CD8-positive, alpha-beta memory T cell (primary cell): Measurements from ENCODE around the gene WWTR1. TPM values are rescaled to one million over a fixed set of nuclear protein-coding genes. Genes with fewer than 3 reads are reported as not detected.

Experiments
- CTCF ChIA-PET: fragments of 350-600 bp; sonication (Branson Sonifier 250); formaldehyde crosslinking; loops from one replicate; lab custom pipeline; 2021; ENCODE audit warnings: antibody characterized with exemption; lab: Charles Lee
- POLR2A ChIA-PET: fragments of 350-600 bp; sonication (Branson Sonifier 250); formaldehyde crosslinking; loops from one replicate; lab custom pipeline; 2021; ENCODE audit warnings: antibody characterized with exemption; lab: Charles Lee
- DNase-seq, 5 donors: peaks; one replicate each; pipeline versions ENCODE4 v3.0.0 to v3.0.0-alpha.2; 2020 to 2022; ENCODE audit warnings: mixed read lengths in 1 of 5
- H3K27ac ChIP-seq: one replicate; pipeline ENCODE4 v1.7.0; 2013; ENCODE audit warnings: low read depth, mild to moderate bottlenecking, low read length, moderate library complexity
- H3K27me3 ChIP-seq: 2 replicates; pipeline ENCODE4 v1.7.0; 2013; ENCODE audit warnings: low read length, mild to moderate bottlenecking; ENCODE audit not compliant: insufficient read depth, poor library complexity, severe bottlenecking
- H3K36me3 ChIP-seq: 2 replicates; pipeline ENCODE4 v1.7.0; 2013; ENCODE audit warnings: mild to moderate bottlenecking, low read length, moderate library complexity; ENCODE audit not compliant: insufficient read depth
- H3K4me1 ChIP-seq: 2 replicates; pipeline ENCODE4 v1.7.0; 2013; ENCODE audit warnings: mild to moderate bottlenecking, low read length, moderate library complexity; ENCODE audit not compliant: insufficient read depth
- H3K4me3 ChIP-seq: 2 replicates; pipeline ENCODE4 v1.7.0; 2013; ENCODE audit warnings: mild to moderate bottlenecking, low read length
- H3K9me3 ChIP-seq: 2 replicates; pipeline ENCODE4 v1.7.0; 2013; ENCODE audit warnings: mild to moderate bottlenecking, low read length
- H3K27ac Mint-ChIP-seq, 8 donors: one replicate each; pipeline ENCODE4 v1.8.0; 2020 to 2021; ENCODE audit warnings: mixed read lengths in 8 of 8, mild to moderate bottlenecking in 6 of 8, inconsistent platforms in 3 of 8, moderate library complexity in 3 of 8
- H3K27me3 Mint-ChIP-seq, 2 donors: one replicate each; pipeline ENCODE4 v1.8.0; 2020 to 2021; ENCODE audit warnings: mixed read lengths in 2 of 2, mild to moderate bottlenecking in 1 of 2, moderate library complexity in 1 of 2
- H3K36me3 Mint-ChIP-seq, 3 donors: one replicate each; pipeline ENCODE4 v1.8.0; 2020 to 2021; ENCODE audit warnings: mixed read lengths in 3 of 3, inconsistent platforms in 1 of 3, mild to moderate bottlenecking in 1 of 3
- H3K4me1 Mint-ChIP-seq, 3 donors: one replicate each; pipeline ENCODE4 v1.8.0; 2020 to 2021; ENCODE audit warnings: mixed read lengths in 3 of 3, inconsistent platforms in 1 of 3, mild to moderate bottlenecking in 1 of 3
- H3K4me3 Mint-ChIP-seq, 7 donors: one replicate each; pipeline ENCODE4 v1.8.0; 2020 to 2021; ENCODE audit warnings: mixed read lengths in 7 of 7, mild to moderate bottlenecking in 6 of 7, moderate library complexity in 4 of 7, inconsistent platforms in 2 of 7
- H3K9me3 Mint-ChIP-seq, 5 donors: one replicate each; pipeline ENCODE4 v1.8.0; 2020 to 2022; ENCODE audit warnings: mixed read lengths in 5 of 5, mild to moderate bottlenecking in 3 of 5, moderate library complexity in 2 of 5, inconsistent platforms in 1 of 5
- polyA plus RNA-seq: library from polyadenylated mRNA; unstranded; fragments of 300-500 nt; fragmentation: Illumina TruSeq; gene quantifications from one replicate; pipeline ENCODE4 v1.2.3, GENCODE V29; 2021
- total RNA-seq, 2 experiments: library from RNA; stranded (reverse); gene quantifications; one replicate each; pipeline ENCODE4 v1.2.3, GENCODE V29; 2021

Gene WWTR1
- total and polyA plus RNA-seq, 3 experiments from 2014 or later, result 0.60 to 1.9 (median 0.98) TPM

DNA sequence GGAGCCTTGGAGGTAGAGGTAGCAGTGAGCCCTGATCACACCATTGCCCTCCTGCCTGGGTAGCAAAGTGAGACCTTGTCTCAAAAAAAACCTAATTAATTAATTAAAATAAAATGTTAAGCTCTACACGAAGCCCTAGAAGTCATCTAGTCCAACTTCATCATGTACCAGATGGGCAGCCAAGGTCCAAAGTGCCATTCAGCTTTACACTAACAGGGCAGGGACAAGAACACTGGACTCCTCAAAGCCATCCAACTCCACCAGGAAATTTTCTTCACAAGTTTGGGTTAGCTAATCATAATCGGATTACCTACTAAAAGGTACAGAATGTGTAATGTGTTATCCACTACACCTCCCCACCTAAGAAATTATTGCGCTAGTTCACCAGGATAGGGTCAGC, 48.8 kb downstream of the WWTR1 start:
- no peak overlapping the region for H3K27ac ChIP-seq
- Mint-ChIP-seq H3K27me3 (peaks cover 0 to 6% of the 10 kb centered on the region in 2 donors), H3K27ac (peak overlapping the region in 1 of 8 donors; percentile 25), H3K4me3 (no peak overlapping the region), H3K4me1 (peaks cover 0 to 5% (median 5%) of the 10 kb centered on the region in 3 donors), H3K9me3 (no peaks in the 10 kb centered on the region), H3K36me3 (no peaks in the 10 kb centered on the region)
- no peaks in the 10 kb centered on the region for H3K27me3 ChIP-seq
- no peak overlapping the region for H3K4me3 ChIP-seq
- H3K36me3 ChIP-seq, result no peaks in the 10 kb centered on the region
- H3K4me1 ChIP-seq, result no peaks in the 10 kb centered on the region
- ChIA-PET CTCF (no interaction called here), POLR2A (no interaction called here)
- DNase-seq, result no peak
- H3K9me3 ChIP-seq, result no peaks in the 10 kb centered on the region

DNA sequence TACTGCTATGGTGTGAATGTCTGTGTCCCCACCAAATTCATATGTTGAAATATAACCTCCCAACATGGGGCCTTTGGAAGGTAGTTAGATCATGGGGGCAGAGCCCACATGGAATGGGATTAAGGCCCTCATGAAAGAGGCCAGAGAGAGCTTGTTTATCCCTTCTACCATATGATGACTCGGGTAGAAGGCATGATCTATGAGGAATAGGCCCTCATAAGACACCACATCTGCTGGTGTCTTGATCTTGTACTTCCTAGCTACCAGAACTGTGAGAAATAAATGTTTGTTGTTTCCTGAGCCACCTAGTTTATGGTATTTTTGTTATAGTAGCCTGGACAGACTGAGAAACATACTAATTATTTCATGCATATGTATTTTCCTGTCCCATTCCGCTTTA, 51.9 kb downstream of the WWTR1 start:
- Mint-ChIP-seq H3K27me3 (no peaks in the 10 kb centered on the region), H3K4me1 (peaks cover 0 to 5% (median 5%) of the 10 kb centered on the region in 3 donors), H3K9me3 (no peaks in the 10 kb centered on the region), H3K36me3 (no peaks in the 10 kb centered on the region), H3K27ac (no peak overlapping the region), H3K4me3 (no peak overlapping the region)
- POLR2A ChIA-PET, result no interaction called here
- H3K27ac ChIP-seq, result no peak overlapping the region
- no peaks in the 10 kb centered on the region for H3K27me3 ChIP-seq
- DNase-seq, result no peak
- H3K4me1 ChIP-seq, result no peaks in the 10 kb centered on the region
- no peak overlapping the region for H3K4me3 ChIP-seq
- H3K9me3 ChIP-seq, result no peaks in the 10 kb centered on the region
- H3K36me3 ChIP-seq, result no peaks in the 10 kb centered on the region
- CTCF ChIA-PET, result no interaction called here

DNA sequence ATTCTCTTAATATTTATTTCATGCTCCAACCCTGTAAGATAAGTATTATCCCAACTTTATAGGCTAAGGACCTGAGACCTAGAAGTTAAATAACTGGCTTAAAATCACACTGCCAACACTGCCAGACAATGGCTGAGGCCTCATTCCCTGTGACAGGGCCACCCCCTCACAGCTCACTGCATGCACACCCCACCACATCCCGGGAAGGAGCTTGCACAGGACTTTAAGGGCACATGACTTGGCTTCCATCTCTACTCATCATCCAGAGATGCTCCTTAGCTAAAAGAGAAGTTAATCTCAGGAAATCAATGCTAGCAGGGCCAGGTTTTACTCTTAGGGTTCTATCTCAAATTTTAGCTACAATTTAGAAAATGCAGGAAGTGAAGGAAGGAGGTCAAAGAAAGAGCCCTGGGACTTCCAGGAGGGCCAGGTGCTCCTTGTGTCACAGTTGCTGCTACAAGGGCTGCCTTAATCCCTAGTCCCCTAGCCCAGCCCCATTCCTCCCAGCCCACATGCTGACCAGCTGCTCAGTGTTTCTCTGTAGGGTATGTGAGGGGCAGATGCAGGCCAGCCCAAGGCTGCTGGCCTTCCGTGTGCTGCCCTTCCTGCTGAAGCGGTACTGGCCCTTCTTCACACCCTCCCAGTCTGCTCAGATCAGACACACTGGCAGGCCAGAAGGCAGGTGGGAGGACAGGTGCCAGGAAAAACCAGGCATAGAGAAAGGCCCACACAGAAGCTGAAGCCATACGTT, 53.5 kb downstream of the WWTR1 start:
- no peaks in the 10 kb centered on the region for H3K9me3 ChIP-seq
- Mint-ChIP-seq H3K9me3 (no peaks in the 10 kb centered on the region), H3K36me3 (no peaks in the 10 kb centered on the region), H3K4me3 (peak overlapping the region in 1 of 7 donors; percentile 38), H3K27me3 (no peaks in the 10 kb centered on the region), H3K27ac (peak overlapping the region in 1 of 8 donors; percentile 39), H3K4me1 (no peaks in the 10 kb centered on the region)
- no peak overlapping the region for H3K27ac ChIP-seq
- no peaks in the 10 kb centered on the region for H3K4me1 ChIP-seq
- ChIA-PET CTCF (no interaction called here), POLR2A (no interaction called here)
- no peak overlapping the region for H3K4me3 ChIP-seq
- H3K36me3 ChIP-seq, result no peaks in the 10 kb centered on the region
- H3K27me3 ChIP-seq, result no peaks in the 10 kb centered on the region
- no peak for DNase-seq

DNA sequence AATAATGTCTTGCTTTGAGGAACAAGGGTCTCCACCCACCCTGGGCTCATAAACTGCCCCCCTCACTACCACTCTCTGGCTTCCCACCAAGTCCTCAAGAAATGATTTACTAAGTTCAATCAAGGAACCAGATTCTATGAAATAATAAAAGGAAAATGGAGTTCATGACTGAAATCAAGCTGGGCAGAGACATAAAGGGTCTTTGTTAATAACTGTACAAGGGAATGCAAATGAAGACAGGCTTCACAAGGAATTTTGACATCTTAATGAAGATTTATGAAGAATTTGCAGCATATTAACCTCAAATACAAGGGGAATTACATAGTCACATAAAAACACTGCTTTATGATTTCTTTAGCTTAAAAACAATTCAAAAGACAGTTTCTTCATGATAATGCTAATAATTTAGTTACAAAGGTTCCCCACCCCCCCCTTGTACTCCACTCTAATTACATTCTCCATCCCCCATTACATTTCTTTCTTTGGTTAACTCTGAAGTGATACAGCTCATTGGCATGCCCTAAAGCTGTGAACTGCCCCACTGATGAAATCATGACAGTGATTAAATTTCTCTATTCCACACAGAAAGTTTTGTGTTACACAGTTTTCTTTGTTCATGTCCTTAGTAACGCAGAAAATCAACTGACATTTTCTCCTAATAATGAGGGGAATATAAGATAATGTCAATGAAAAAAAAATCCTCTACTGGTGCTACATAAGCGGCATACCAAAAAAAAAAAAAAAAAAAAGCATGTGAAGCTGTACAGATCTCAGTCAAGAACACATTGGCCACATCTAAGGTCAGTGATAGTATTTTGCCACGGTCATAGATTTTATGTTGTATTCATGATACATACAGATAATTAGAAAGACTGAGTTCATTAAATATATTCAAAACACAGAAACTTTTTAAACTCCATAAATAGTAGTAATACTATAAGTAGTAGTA, 54.4 kb downstream of the WWTR1 start:
- Histone ChIP-seq H3K4me1 (no peaks in the 10 kb centered on the region), H3K9me3 (no peaks in the 10 kb centered on the region), H3K27me3 (no peaks in the 10 kb centered on the region), H3K36me3 (no peaks in the 10 kb centered on the region), H3K27ac (no peak overlapping the region), H3K4me3 (no peak overlapping the region)
- Mint-ChIP-seq H3K27ac (no peak overlapping the region), H3K36me3 (no peaks in the 10 kb centered on the region), H3K27me3 (no peaks in the 10 kb centered on the region), H3K4me3 (no peak overlapping the region), H3K4me1 (no peaks in the 10 kb centered on the region), H3K9me3 (no peaks in the 10 kb centered on the region)
- POLR2A ChIA-PET, result no interaction called here
- no peak for DNase-seq
- CTCF ChIA-PET, result no interaction called here

DNA sequence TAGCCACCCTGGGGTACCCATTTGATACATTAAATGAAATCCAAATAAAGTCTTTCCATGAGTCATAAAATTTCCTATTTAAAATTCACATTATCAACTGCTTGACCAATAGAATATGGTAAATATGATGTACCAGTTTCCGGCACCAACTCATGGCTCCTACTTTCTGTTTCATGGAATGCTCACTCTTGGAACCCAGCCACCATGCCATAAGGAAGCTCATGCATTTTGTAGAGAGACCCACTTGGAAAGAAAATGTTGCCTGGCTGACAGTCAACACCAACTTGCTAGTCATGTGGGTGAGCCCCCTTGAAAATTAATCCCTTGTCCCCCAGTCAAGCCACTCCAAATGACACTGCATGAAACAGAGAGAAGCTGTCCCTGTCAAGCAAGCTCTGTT, 57.2 kb downstream of the WWTR1 start:
- no peaks in the 10 kb centered on the region for H3K27me3 Mint-ChIP-seq
- no peaks in the 10 kb centered on the region for H3K9me3 ChIP-seq
- H3K4me1 ChIP-seq, result no peaks in the 10 kb centered on the region
- no peak overlapping the region for H3K27ac Mint-ChIP-seq
- H3K36me3 Mint-ChIP-seq, result no peaks in the 10 kb centered on the region
- ChIA-PET CTCF (no interaction called here), POLR2A (no interaction called here)
- H3K4me3 Mint-ChIP-seq, result no peak overlapping the region
- H3K27ac ChIP-seq, result no peak overlapping the region
- H3K36me3 ChIP-seq, result no peaks in the 10 kb centered on the region
- no peak for DNase-seq
- peaks cover 0 to 3% (median 0%) of the 10 kb centered on the region in 3 donors for H3K4me1 Mint-ChIP-seq
- no peaks in the 10 kb centered on the region for H3K27me3 ChIP-seq
- no peaks in the 10 kb centered on the region for H3K9me3 Mint-ChIP-seq
- no peak overlapping the region for H3K4me3 ChIP-seq

DNA sequence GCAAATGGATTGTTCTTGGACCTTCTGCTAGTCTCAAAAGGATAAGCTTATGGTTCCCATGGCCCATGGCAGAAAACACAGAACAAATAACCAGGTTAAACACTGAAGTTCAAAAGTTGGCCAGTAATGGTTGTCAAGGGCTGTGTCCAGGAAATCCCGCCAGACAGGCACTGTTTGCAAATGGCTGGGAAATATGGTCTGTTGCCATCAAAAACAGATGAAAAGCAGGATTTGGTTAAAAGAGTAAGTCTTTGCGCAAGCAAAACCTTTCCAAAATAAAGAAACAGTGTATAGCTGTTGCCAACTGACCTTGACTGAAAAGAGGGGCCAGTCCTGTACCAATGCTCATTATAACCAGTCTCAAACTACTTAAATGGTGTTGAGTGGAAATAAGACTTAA, 58.6 kb downstream of the WWTR1 start:
- Mint-ChIP-seq H3K4me3 (no peak overlapping the region), H3K36me3 (no peaks in the 10 kb centered on the region), H3K9me3 (no peaks in the 10 kb centered on the region), H3K27ac (no peak overlapping the region), H3K4me1 (peaks cover 0 to 3% (median 0%) of the 10 kb centered on the region in 3 donors), H3K27me3 (no peaks in the 10 kb centered on the region)
- CTCF ChIA-PET, result no interaction called here
- Histone ChIP-seq H3K9me3 (no peaks in the 10 kb centered on the region), H3K4me3 (no peak overlapping the region), H3K27me3 (no peaks in the 10 kb centered on the region), H3K27ac (no peak overlapping the region), H3K36me3 (no peaks in the 10 kb centered on the region), H3K4me1 (no peaks in the 10 kb centered on the region)
- no peak for DNase-seq
- POLR2A ChIA-PET, result no interaction called here

DNA sequence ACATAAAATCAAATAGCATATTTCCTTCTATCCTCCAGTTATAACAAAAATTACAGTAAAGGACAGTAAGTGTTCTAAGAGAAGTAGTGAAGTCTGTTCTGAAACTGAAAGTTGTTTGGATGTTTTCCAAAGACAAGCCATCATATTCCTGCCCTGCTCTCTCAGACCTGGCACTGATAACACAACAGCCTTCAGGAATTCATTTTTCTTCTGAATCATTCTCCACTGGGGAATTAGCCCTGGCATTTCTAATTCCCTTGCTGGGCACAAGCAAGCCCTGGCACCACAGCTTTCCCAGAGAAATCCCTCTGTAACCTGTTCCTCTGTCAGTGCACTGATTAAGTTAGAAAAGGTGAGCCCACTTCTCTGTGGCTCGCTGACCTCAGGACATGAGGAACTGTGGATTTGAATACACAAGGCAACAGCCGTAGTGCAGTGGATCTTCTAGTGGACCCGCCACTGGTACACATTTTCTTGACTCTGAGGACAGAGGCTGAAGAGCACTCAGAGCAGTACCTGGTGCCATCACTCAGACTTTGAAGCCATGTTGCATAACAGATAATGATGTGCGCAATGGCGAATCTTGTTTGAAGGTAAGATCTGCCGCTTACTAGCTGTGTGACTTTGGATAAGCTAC, 61.6 kb downstream of the WWTR1 start:
- Mint-ChIP-seq H3K27me3 (no peaks in the 10 kb centered on the region), H3K36me3 (no peaks in the 10 kb centered on the region), H3K4me1 (peaks cover 0 to 3% (median 0%) of the 10 kb centered on the region in 3 donors), H3K4me3 (no peak overlapping the region), H3K9me3 (no peaks in the 10 kb centered on the region), H3K27ac (no peak overlapping the region)
- POLR2A ChIA-PET, result no interaction called here
- Histone ChIP-seq H3K27ac (no peak overlapping the region), H3K4me1 (no peaks in the 10 kb centered on the region), H3K36me3 (no peaks in the 10 kb centered on the region), H3K4me3 (no peak overlapping the region), H3K27me3 (no peaks in the 10 kb centered on the region), H3K9me3 (no peaks in the 10 kb centered on the region)
- CTCF ChIA-PET, result interaction anchor here (1.4 kb wide), 1 partner anchor 10 kb away, joined by 4 read pairs; no protein-coding TSS in a partner anchor
- DNase-seq, result no peak
